Amygdala (tissue), 56 donors: Measurements from ENCODE around the gene GPRIN1.

Experiments
- DNase-seq, 56 donors: peaks; one replicate each; lab custom pipeline; 2025; lab: John Stamatoyannopoulos, UW

Gene GPRIN1

DNA sequence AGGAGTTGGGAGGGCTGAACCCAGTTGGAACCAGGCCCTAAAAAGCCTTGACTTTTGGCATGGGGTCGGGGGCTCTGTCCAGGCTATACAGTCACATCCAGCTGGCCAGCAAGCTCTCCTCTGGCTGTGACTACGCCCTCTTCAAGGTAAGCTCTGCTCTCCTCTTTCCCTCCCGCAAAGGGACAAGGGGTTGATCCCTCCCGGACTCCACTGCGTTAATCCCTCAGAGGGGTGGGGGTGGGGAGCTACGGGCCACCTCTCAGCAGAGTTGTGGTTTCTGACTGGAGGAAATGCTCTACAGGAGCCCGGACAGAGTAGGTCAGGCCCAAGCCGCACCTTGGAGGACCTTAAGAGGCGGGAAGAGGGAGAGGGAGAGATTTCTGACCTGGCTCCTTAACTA lies 34.3 kb upstream of the GPRIN1 start:
- no peak for DNase-seq

DNA sequence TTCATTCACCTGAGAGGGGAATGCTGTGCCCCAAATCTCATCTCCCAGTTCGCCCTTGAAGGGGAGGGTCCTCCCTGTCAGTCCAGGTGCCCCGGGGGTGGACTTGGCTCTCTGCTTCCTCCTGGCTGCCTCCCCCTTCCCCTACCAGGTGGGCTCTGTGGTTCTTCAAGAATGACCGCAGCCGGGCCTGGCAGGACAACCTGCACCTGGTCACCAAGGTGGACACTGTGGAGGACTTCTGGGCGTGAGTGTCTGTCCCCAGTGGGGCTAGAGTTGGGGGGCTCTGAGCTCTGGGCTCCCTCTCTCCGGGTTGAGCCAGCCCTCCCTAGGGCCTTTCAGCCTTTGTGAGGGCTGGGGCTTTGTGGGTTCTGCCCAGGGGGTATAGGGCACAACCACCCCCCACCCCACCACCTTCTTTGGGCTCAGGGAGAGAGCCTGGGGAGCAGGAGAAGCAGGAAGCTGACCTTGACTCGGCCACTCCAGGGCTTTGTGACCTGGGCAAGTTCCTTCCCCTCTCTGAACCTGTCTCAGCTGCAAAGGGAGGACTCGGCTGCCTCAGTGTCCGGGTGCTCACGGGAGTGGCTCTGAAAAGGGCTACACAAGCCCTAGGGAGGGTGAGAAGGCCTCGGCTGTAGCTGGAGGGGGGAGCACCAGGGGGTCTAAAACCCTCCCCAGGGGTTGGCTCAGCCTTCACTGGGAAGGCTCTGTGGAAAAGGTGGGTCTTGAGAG lies 33.7 kb upstream of the GPRIN1 start:
- DNase-seq: no peak

DNA sequence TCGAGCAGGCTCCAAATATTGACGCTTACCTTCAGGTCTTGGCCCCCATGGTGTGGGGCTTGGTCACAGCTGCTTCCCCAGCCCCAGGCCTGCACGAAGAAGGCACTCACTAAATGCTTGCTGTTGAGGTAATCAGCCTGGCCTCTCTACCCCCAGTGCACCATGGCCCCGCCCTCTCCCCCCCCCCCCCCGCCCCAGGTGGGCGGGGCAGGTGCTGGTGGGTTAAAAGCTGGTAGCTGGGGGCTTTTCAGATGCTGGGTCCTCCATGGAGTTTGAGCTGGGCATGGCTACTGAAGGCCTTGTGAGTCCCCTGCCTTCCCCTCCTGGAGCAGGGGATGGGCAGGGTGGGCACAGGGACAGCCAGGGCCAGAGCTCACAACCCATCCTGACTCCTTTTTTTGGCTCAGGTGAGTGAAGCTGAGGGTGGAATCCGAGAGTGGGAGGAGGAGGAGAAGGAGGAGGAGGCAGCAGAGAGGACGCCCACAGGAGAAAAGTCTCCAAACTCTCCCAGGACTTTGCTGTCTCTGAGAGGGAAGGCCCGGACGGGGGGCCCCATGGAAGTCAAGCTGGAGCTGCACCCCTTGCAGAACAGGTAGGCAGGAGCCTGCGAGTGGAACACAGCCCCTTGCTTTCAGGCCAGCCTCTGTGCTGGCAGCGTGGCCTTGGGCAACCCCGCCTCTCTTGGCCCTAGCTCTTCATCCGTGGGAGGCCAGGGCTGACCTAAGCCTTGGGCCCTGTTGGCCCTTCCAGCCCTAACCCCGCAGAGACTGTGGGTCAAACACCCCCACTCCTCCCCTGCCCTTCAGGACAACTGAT lies 32.9 kb upstream of the GPRIN1 start:
- no peak for DNase-seq

DNA sequence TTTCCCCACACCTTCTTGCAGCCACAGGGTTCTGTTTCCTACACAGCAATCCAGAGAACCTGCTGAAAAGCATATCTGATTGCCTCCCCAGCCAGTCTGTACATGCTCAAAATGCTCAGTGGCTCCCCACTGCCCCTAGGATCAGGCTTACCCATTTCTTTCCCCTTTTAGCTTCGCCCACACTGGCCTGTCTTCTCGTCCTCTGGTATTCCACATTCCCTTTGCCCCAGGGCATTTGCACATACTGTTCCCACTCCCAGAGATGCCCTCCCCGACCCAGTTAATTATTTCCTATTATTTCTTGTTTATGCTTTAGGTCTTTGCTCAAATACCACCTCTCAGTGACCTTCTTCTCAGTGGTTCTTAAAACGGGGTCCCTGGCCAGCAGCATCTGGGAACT lies 30.7 kb upstream of the GPRIN1 start:
- no peak for DNase-seq

DNA sequence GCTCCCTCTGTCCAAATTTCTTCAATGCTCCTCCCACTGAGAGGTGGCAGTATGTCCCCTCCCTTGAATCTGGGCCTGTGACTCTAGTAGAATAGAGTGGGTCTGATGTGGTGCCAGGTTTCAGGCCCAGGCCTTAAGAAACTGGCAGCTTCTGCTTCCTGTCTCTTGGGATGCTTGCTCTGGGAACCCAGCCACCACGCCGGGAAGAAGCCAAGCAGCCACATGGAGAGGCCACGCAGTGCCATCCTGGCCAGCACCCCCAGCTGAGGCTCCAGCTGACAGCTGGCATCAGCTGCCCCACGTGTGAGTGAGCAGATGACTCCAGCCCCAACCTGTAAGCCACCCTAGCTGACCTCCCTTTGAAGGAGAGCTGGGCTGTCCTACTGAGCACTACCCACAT lies 30.0 kb upstream of the GPRIN1 start:
- peak in 47 of 56 donors; percentile 19 to 88 (median 60) for DNase-seq

DNA sequence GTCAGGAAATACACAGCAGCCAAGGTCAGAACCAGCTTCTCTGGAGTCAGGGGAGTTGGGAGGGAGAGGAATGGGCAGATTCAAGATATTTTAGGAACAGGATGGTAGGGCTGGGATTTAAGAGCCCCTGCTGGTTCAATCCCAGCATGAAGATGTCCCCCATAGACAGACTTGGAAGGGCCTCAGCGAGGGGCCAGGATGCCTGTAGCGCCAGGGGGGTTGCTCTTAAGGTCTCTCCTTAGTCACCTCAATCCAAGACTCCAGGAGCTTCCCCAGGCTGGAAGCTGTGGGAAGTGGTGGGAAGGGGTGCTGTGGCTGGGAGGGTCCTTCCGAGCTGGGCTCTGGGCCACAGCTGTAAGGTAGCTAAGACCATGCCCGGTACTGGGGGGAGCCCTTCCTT lies 29.3 kb upstream of the GPRIN1 start:
- DNase-seq: no peak

DNA sequence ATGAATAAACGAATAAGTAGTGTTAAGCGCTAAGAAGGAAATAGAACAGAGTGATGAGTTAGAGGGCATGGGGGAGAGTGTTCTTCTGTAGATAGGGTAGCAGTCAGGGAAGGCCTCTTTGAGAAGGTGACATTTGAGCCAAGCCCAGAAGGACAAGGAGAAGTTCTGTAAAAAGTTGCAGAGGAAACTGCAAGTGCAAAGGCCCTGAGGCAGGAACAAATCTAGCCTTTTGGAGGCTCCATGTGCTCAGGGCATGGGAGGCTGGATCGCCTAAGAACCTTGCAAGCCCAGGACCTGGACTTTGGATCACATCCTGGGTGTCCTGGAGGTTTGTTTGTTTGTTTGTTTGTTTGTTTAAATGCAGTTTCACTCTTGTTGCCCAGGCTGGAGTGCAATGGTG lies 28.5 kb upstream of the GPRIN1 start:
- DNase-seq: no peak

DNA sequence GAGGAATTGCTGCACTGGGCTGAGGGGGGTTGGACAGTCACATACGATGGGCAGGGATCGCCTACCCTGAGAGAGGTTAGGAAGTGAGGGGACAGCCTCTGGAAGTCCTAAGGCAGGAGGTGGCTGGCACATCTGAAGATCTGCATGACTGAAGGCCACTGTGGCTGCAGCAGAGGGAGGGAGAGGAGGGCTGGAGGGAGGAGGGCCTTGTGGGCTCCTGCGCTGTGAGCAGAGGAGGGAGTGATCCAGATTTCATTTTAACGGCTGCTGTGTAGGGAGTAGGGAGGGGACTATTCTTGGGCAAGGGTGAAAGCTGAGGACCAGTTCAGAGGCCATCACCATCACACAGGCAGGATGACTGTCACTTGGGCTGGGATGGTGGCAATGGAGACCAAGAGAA lies 27.6 kb upstream of the GPRIN1 start:
- no peak for DNase-seq

DNA sequence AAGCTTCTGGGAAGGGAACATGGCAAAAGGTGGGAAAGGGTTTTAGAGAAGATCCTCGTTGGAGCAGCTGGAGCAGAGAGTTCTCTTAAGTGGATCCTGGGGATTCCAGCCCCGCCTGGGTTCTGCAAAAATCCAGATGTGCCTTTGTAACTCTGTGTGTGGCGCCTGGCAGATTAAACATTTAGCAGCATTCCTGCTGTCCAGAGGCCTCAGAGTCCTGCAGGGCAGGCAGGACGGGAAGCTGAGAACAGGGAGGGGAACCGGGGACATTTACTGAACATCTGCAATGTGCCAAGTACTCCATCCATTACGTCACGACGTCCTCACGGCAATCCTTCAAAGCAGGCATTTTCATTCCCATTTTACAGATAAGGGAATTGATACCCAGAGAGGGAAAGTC lies 26.5 kb upstream of the GPRIN1 start:
- no peak for DNase-seq

DNA sequence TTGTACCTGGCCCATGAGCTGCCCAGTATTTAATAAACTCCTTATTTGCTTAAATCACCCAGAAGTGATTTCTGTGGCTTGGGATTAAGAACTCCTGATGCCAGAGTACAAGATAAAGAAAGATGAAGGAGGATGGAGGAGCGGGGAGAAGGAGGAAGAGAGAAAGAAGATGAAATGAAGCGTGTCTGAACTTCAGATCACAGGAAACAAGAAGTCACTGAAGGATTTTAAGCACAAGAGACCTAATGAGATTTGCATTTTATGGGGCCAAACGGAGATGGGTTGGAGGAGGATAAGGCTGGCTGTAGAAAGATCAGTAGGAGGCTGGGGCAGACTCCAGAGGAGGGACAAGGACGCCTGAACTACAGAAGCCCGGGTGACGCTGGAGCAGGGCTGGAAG lies 23.6 kb upstream of the GPRIN1 start:
- no peak for DNase-seq

DNA sequence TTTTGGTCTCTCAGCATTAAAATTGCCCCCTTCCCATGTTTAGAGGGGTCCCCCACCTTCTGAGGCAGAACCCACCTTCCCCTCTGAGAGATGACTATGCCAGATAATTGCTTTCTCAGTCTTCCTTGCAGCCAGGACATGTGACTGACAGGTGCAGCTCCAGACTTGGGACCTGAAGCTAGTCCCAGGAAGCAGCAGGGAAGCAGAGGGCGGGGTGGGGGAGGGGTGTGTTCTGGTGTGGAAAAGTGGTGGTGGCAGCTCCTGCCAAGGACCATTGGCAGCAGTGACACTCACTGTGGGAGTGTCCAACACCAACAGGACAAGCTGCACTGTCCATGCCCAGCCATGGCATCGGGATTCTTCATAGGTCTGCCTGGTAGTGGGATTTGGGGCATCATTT lies 22.8 kb upstream of the GPRIN1 start:
- no peak for DNase-seq

DNA sequence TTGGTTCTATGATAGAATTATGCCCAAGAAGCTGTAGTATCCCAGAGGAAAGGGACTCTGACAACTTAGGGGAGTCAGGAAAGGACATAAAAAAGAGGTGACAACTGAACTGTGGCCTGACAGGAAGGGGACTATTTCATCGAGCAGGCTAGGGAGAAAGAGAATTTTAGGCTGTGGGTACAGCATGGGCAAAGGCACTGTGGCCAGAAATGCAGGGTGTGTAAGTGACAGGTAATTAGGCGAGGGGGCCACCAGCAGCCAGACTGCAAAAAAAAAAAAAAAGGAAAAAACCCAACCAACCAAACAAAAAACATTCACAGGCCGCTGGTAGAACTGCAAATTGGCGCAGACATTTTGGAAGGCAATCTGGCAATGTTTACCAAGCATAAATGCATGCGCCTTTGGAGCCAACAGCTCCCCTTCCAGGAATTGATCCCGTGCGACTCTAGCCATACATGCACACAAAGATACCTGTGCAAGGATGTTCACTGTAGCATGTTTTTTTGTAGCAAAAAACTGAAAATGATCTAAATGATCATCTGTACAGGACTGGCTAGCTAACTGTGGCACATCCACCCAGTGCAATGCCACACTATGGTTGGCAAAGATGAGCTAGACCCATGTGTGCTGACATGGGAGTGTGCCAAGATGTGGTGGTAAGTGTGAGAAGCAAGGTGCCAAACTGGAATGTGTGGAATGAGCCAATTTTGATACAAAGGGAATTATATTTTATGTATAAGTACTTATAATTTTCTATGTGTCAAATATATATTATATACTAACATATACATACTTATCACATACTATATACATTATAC lies 21.6 kb upstream of the GPRIN1 start:
- no peak for DNase-seq

DNA sequence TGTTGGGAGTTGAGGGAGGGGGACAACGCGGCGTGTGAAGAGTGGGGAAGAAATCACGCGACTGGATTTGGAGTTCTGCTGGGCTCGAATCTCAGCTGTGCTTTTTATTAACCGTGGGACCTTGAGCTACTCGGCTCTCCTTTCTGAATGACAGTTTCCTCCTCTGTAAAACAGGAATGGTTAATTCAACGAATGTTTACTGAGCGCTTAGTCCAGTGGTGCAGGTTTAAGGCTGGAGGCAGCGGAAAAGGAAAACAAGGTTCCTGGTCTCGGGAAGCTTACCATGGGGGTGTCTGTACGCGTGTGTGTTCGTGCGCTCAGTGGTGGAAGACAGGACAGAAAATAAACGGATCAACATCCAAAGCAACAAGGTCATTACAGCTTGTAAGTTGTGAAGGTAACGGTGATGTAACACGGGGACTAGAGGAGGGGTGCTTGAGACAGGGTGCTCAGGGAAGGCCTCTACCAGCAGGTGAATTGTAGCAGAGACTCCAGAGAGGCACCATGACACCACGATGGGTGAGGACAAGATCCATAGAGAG lies 20.8 kb upstream of the GPRIN1 start:
- DNase-seq: no peak

DNA sequence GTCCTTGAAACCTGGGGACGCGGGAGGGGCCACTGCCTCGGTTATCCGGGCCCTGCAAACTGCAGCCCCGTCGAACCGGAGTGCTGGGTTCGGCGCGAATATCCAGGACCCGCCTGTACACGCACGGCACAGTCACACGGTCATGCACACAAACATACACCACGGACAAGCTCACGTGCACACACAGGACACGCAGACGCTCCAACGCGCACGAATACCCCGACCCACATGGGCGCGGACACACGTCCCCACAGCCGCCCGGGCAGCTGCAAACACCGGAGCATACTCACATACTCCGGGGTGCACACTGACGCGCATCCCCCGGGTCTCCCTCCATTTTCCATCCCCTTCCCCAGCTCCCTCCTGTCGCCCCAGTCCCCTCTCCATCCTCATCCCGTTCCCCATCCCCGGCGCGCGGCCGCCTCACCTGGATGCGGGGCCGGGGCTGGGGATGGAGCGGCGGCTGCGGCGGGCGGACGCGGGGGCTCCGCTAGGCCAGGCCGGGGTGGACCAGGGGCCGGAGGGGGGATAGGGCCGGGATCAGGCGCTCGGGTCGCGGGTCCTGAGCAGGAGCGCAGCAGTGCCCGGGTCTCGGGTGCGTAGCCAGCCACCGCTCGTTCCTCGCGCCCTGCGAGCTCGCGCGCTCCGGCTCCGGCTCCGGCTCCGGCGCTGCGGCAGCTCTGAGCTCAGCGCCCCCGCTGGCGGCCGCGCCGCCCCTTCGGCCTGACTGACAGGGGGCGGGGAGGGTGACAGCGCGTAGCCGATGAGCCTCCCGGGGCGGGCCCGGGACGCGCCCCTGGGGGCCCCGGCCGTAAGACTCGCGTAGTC lies 20.1 kb upstream of the GPRIN1 start, which contains the start of the genes EIF4E1B and SNCB:
Gene EIF4E1B (plus strand): TSS at position 823 of the 828 bp plus-strand sequence. CDS start 12,113 bp downstream, outside the sequence.
Gene SNCB (minus strand): TSS at position 682 of the 828 bp plus-strand sequence. CDS start 880 bp downstream, outside the sequence.
- DNase-seq: peak in 20 of 56 donors; percentile 17 to 63 (median 42)

DNA sequence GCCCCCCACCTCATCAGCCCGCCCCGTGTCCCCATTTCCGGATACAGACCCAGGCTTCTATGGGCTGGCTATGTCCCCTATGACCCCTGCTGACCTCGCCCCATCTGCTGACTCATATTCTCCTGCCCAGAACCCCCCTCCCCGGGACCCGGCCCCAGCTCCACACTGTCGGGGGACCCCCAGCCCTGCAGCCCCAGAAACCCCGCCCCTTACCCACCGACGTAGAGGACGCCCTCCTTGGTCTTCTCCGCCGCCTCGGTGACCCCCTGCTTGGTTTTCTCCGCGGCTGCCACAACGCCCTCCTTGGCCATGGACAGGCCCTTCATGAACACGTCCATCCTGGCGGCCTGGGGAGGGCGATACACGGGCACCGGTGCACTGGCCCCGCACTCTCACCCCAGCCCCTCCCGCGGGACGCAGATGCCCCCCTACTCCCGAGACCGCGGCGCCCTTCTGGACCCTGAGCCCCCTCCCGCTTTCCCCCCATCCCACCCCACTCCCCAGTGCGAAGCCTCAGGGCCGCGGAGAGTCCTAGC lies 19.4 kb upstream of the GPRIN1 start:
- DNase-seq: no peak

DNA sequence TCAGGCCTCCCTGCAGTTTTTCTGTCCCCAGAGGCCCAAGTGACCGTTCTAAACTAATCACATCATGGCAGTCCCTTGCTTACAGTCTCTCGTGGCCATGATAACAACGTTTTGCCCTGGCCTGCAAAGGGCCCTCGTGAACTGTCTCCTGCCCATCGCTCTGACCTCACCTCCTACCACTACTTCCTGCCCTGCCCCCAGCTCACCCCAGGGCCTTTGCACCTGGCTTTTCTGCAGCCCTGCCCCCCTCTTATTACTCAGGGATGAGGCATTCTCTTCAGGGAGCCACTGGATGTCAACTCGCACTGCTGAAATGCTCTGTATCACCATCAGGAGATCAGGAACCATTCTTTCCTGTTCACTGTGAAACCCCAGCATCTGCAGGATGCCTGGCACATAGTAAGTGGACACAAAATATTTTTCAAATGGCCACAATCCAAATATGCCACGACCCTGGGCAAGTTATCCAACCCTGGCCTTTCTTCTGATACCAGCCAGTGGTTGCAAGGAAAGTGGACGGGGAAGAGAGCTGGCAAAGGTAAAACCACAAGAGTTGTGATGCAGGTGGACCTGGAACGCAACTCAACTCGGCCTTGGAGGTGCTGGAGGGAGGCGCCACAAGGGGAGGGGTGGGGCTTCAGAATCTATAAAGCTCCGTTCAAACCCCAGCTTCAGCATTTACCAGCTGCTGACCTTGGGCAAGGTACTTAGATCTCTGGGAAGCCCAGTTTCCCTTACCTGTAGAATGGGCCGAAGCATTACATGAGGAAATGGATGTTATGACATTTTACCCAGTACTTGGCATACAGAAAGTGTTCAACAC lies 18.7 kb upstream of the GPRIN1 start:
- DNase-seq: no peak

DNA sequence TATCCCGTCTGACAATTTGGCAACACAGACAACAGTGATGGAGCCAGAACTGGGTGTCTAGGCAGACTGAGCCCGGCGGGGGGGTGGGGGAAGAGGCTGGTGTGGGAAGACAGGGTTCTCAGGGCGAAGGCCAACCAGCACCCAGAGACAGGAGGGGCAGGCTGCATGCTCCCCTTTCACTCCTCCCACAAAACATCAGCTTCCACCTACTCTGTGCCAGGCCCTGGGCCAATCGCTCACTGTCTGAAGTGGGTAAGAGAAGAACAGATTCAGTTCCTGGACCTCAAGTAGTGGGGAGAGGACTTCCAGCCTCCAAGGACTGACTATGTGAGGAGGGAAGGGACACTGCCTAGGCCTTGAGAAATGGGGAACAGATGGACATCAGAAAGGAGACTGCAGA lies 17.6 kb upstream of the GPRIN1 start:
- DNase-seq: no peak

DNA sequence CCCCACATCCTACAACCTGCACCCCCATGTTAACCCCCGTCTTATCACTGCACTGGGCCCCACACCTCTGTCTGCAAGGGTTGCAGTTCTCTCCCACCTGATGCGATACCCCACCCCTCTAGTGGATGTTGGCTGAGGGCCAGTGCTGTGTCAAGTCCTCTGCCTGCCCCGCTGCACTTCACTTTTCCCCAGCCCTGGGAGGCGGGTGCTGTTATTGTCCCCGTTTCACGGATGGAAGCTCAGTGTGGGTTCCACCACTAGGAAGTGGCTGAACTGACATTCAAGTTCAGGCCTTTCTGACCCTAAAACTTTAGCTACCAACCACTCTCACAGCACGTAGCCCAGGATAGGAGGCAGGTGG lies 16.9 kb upstream of the GPRIN1 start:
- DNase-seq: no peak
